Left lung (tissue), 10 donors: Measurements from ENCODE around the gene DNM2. TPM values are rescaled to one million over a fixed set of nuclear protein-coding genes. Genes with fewer than 3 reads are reported as not detected.

ENCODE experiments used
- ATAC-seq: fragments of 200-7000 bp; cut with Tn5 transposase; one replicate; pipeline ENCODE4 v1.9.1; 2020; ENCODE audit warnings: moderate library complexity
- DNase-seq, 4 donors: peaks; one replicate each; pipeline ENCODE4 v3.0.0-alpha.2; 2013 to 2020
- H3K27ac ChIP-seq, 2 donors: fragments of 200-600 bp; sonication (generic) in 1 of 2; one replicate each; pipeline versions ENCODE4 v1.5.0 to v1.8.0; 2020 to 2021
- H3K27me3 ChIP-seq, 2 donors: fragments of 200-600 bp; sonication (generic) in 1 of 2; one replicate each; pipeline versions ENCODE4 v1.5.0 to v1.8.0; 2020 to 2021
- H3K36me3 ChIP-seq, 2 donors: fragments of 200-600 bp; sonication (generic) in 1 of 2; one replicate each; pipeline versions ENCODE4 v1.5.0 to v1.8.0; 2020 to 2021
- H3K4me1 ChIP-seq, 2 donors: fragments of 200-600 bp; one replicate each; pipeline ENCODE4 v1.8.0; 2021
- H3K4me3 ChIP-seq, 2 donors: fragments of 200-600 bp; sonication (generic) in 1 of 2; one replicate each; pipeline versions ENCODE4 v1.5.0 to v1.8.0; 2020 to 2021; ENCODE audit warnings: mild to moderate bottlenecking in 1 of 2
- H3K9me3 ChIP-seq, 2 donors: fragments of 200-600 bp; sonication (generic) in 1 of 2; one replicate each; pipeline versions ENCODE4 v1.5.0 to v1.8.0; 2020 to 2021
- intact Hi-C, 2 donors: fragments of 100-400 bp; cut with DNase I; formaldehyde crosslinking; loops; one replicate each; pipeline versions ENCODE4 v1.11.2 to v1.14.2; 2022
- polyA plus RNA-seq, 6 donors: library from polyadenylated mRNA; unstranded; fragments of 120-200 nt; gene quantifications; one replicate each; pipeline ENCODE4 v1.2.1, GENCODE V29; 2013; ENCODE audit not compliant: insufficient read length in 6 of 6
- total RNA-seq, 2 donors: library from RNA; stranded (reverse); fragmentation: NEBNext Ultra II Directional; extraction: Animal tissue kit (Norgen Biotek cat#: 25700); gene quantifications; one replicate each; pipeline ENCODE4 v1.2.1, GENCODE V29; 2021
- TF ChIP-seq, protein P1 (sequence below), 2 donors: fragments of 200-600 bp; sonication (generic) in 1 of 2; IDR thresholded peaks; one replicate each; pipeline versions ENCODE4 v1.5.0 to v1.8.0; 2021; ENCODE audit warnings: antibody characterized with exemption in 2 of 2
- donor health status: DM: no; HTN: yes; CAD: no.
- donor health status: DM: no; HTN: no; CAD: no.

Gene DNM2
- total and polyA plus RNA-seq, 8 donors, result 88.4 to 268 (median 101) TPM

DNA sequence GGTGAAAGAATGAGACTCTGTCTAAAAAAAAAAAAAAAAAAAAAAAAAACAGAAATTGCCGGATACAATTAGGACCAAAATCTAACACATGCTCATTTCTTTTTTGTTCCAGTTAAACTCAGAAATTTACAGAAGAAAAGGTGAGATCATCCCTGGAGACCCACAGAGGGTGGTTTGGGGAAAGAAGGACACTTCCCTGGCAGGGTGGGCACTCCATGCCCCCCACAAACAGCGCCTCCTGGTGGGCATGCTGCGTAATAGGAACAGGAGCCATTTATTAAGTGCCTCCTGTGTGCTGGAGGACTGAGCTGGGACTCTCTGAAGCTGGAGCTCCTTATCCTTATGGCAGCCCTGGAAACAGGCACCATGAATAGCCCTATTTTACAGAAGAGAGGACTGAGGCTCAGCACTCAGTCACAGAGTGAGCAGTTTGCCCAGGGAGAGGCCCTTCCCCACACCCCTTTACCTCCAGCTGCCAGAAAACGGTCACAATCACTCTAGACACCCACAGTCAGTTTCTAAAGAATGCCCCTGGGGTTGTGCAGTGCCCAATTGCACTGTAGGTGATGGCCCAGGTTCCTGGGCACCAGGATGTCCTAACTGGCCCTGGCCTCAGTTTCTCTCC lies 140.4 kb downstream of the DNM2 start:
- H3K27ac ChIP-seq, result no peak overlapping the region
- ATAC-seq, result no peak
- TF ChIP-seq, protein P1, sequence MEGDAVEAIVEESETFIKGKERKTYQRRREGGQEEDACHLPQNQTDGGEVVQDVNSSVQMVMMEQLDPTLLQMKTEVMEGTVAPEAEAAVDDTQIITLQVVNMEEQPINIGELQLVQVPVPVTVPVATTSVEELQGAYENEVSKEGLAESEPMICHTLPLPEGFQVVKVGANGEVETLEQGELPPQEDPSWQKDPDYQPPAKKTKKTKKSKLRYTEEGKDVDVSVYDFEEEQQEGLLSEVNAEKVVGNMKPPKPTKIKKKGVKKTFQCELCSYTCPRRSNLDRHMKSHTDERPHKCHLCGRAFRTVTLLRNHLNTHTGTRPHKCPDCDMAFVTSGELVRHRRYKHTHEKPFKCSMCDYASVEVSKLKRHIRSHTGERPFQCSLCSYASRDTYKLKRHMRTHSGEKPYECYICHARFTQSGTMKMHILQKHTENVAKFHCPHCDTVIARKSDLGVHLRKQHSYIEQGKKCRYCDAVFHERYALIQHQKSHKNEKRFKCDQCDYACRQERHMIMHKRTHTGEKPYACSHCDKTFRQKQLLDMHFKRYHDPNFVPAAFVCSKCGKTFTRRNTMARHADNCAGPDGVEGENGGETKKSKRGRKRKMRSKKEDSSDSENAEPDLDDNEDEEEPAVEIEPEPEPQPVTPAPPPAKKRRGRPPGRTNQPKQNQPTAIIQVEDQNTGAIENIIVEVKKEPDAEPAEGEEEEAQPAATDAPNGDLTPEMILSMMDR (IDR thresholded peaks at IDR 0.05), result peak; percentile 23 to 61
- no peaks in the 10 kb centered on the region for H3K27me3 ChIP-seq
- H3K4me1 ChIP-seq, result peaks cover 0 to 7% of the 10 kb centered on the region in 2 donors
- intact Hi-C loops, result no loop called here
- H3K36me3 ChIP-seq, result peaks cover 0 to 13% of the 10 kb centered on the region in 2 donors
- H3K9me3 ChIP-seq, result no peaks in the 10 kb centered on the region
- H3K4me3 ChIP-seq, result no peak overlapping the region
- DNase-seq, result peak in 1 of 4 donors; percentile 33

GRCh38 chr19:10861103-10861651 lies 143.3 kb downstream of the DNM2 start:
- peaks cover 0 to 20% of the 10 kb centered on the region in 2 donors for H3K4me1 ChIP-seq
- TF ChIP-seq, protein P1 (IDR thresholded peaks at IDR 0.05), result peak in 1 of 2 donors; percentile 58
- peak in 1 of 4 donors; percentile 49 for DNase-seq
- ATAC-seq, result peak; percentile 9
- H3K9me3 ChIP-seq, result no peaks in the 10 kb centered on the region
- no peaks in the 10 kb centered on the region for H3K27me3 ChIP-seq
- H3K27ac ChIP-seq, result no peak overlapping the region
- no peak overlapping the region for H3K4me3 ChIP-seq
- intact Hi-C loops, result loop anchor here in 1 of 2 donors (10.0 kb wide), 1 partner anchor 86 kb away; no protein-coding TSS in a partner anchor
- H3K36me3 ChIP-seq, result peaks cover 0 to 13% of the 10 kb centered on the region in 2 donors

DNA sequence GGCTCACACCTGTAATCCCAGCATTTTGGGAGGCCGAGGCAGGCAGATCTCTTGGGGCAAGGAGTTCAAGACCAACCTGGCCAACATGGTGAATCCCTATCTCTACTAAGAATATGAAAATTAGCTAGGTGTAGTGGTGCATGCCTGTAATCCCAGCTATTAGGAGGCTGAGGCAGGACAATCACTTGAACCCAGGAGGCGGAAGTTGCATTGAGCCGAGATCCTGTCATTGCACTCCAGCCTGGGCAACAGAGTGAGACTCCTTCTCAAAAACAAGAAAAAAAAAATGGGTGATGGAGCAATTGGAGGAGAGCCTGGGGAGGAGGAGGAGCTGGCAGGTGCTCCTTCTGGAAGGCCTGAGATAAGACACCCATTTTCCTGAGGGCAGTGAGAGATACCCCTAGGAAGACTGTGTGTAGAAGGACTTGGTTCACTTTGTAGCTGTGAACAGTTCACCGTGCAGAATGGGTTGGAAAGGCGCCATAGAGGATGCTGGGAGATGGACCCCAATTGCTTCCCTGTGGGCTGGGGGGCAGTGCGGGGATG lies 144.8 kb downstream of the DNM2 start:
- Histone ChIP-seq H3K36me3 (peaks cover 0 to 6% of the 10 kb centered on the region in 2 donors), H3K4me1 (peaks cover 0 to 20% of the 10 kb centered on the region in 2 donors), H3K27me3 (no peaks in the 10 kb centered on the region), H3K27ac (peak overlapping the region in 1 of 2 donors; percentile 26), H3K4me3 (no peak overlapping the region), H3K9me3 (no peaks in the 10 kb centered on the region)
- ATAC-seq, result no peak
- TF ChIP-seq, protein P1 (IDR thresholded peaks at IDR 0.05), result no peak
- DNase-seq, result no peak
- intact Hi-C loops, result loop anchor here in 1 of 2 donors (10.0 kb wide), 1 partner anchor 88 kb away; no protein-coding TSS in a partner anchor

GRCh38 chr19:10863107-10863717 lies 145.3 kb downstream of the DNM2 start:
- no peaks in the 10 kb centered on the region for H3K9me3 ChIP-seq
- TF ChIP-seq, protein P1 (IDR thresholded peaks at IDR 0.05), result no peak
- no peaks in the 10 kb centered on the region for H3K27me3 ChIP-seq
- ATAC-seq (peak; percentile 73), DNase-seq (peak in 3 of 4 donors; percentile 25 to 81 (median 69))
- intact Hi-C loops, result loop anchor here in 1 of 2 donors (10.0 kb wide), 1 partner anchor 88 kb away; no protein-coding TSS in a partner anchor
- H3K27ac ChIP-seq, result peak overlapping the region; percentile 25 to 26
- H3K36me3 ChIP-seq, result peaks cover 0 to 6% of the 10 kb centered on the region in 2 donors
- peaks cover 0 to 20% of the 10 kb centered on the region in 2 donors for H3K4me1 ChIP-seq
- H3K4me3 ChIP-seq, result no peak overlapping the region
